ENCODE measurements around the gene MIGA1. TPM values are rescaled to one million over a fixed set of nuclear protein-coding genes. Genes with fewer than 3 reads are reported as not detected.

The MIGA1 gene
- total and polyA plus RNA-seq, 9 of the 15 experiments (the other 6 are each of a cell fraction or from before 2014, with no cell fraction given): 1.6 to 5.1 (median 2.9) TPM

- no peak for TF ChIP-seq TRIM25 (IDR thresholded peaks at IDR 0.05; ENCODE audit: borderline replicate concordance)
- TF ChIP-seq ZBTB26 (CRISPR knock-in tag; IDR thresholded peaks at IDR 0.05): no peak
- no peak for TF ChIP-seq HNRNPUL1 (IDR thresholded peaks at IDR 0.05; ENCODE audit: low read length)
- no peak for TF ChIP-seq SMARCC2 (IDR thresholded peaks at IDR 0.05; ENCODE audit: low read depth)
- TF ChIP-seq REST (IDR thresholded peaks at IDR 0.05; ENCODE audit: borderline replicate concordance): peak; percentile 56
- no peak for TF ChIP-seq REST (CRISPR knock-in tag; IDR thresholded peaks at IDR 0.05; ENCODE audit: low read depth)
- TF ChIP-seq NELFE (IDR thresholded peaks at IDR 0.05; ENCODE audit: insufficient read depth, insufficient read length): no peak
- no peak for TF ChIP-seq ZNF184 (CRISPR knock-in tag; IDR thresholded peaks at IDR 0.05)
- TF ChIP-seq UBTF (IDR thresholded peaks at IDR 0.05; ENCODE audit: borderline replicate concordance in 1 of 2, low read depth in 2 of 2, low read length in 2 of 2): 0 out of 4 replicates have a peak, but pooled peaks of 1 of the 2 experiments have one; percentile 49
- no peak for TF ChIP-seq XRCC3 (IDR thresholded peaks at IDR 0.05)
- peak; percentile 17 for TF ChIP-seq PCBP1 (IDR thresholded peaks at IDR 0.05; ENCODE audit: low read depth, low read length, poor library complexity, severe bottlenecking)
- no peak for TF ChIP-seq EHMT2 (IDR thresholded peaks at IDR 0.05)
These were observed 108.8 kb downstream of the MIGA1 start, which contains the start of gene NEXN (continued) for GRCh38 chr1:77888081-77888780.

Measured in K562 (cell line).